H1 (cell line): Measurements from ENCODE around the gene MPP2. TPM values are rescaled to one million over a fixed set of nuclear protein-coding genes. Genes with fewer than 3 reads are reported as not detected.

Experiments used
- CTCF ChIA-PET: fragments of 300-600 bp; sonication (Branson Sonifier 250); formaldehyde crosslinking; loops from one replicate; lab custom pipeline; 2021; ENCODE audit not compliant: partially characterized antibody; lab: Charles Lee
- POLR2A ChIA-PET: fragments of 300-600 bp; sonication (Branson Sonifier 250); formaldehyde crosslinking; loops from one replicate; lab custom pipeline; 2021; ENCODE audit warnings: inconsistent platforms; ENCODE audit not compliant: partially characterized antibody; lab: Charles Lee
- DNase-seq, 2 experiments: peaks; one replicate each; pipeline versions ENCODE4 v3.0.0 to v3.0.0-alpha.2; 2010 to 2022; ENCODE audit warnings: low spot score in 2 of 2, low read depth in 1 of 2, mixed read lengths in 1 of 2
- FAIRE-seq: peaks from 2 replicates; lab custom pipeline; 2011; peaks lifted over from hg19 to GRCh38; lab: Jason Lieb, UNC
- H2AFZ ChIP-seq: 2 replicates; pipeline ENCODE4 v1.8.1; 2012; ENCODE audit warnings: low read length, inconsistent platforms
- H2AK5ac ChIP-seq: 2 replicates; pipeline ENCODE4 v1.6.1; 2013; ENCODE audit warnings: low read depth, low read length
- H2BK120ac ChIP-seq: replicated peaks from 2 replicates; pipeline ENCODE3; 2013; ENCODE audit warnings: low read depth, low read length, inconsistent platforms
- H2BK12ac ChIP-seq: 2 replicates; pipeline ENCODE4 v1.6.1; 2013; ENCODE audit warnings: low read depth, low read length
- H2BK15ac ChIP-seq: 2 replicates; pipeline ENCODE4 v1.6.1; 2013; ENCODE audit warnings: low read length
- H2BK20ac ChIP-seq: 2 replicates; pipeline ENCODE4 v1.6.1; 2013; ENCODE audit warnings: low read length
- H2BK5ac ChIP-seq: 2 replicates; pipeline ENCODE4 v1.6.1; 2013; ENCODE audit warnings: low read depth, low read length
- H3K14ac ChIP-seq: 2 replicates; pipeline ENCODE4 v1.6.1; 2013; ENCODE audit warnings: inconsistent platforms; ENCODE audit not compliant: insufficient read length
- H3K18ac ChIP-seq: 2 replicates; pipeline ENCODE4 v1.6.1; 2013; ENCODE audit warnings: low read length; ENCODE audit errors: extremely low read depth
- H3K23ac ChIP-seq: 2 replicates; pipeline ENCODE4 v1.6.1; 2013; ENCODE audit warnings: inconsistent platforms; ENCODE audit not compliant: insufficient read length
- H3K23me2 ChIP-seq: 2 replicates; pipeline ENCODE4 v1.6.1; 2013; ENCODE audit warnings: low read depth, low read length
- H3K27ac ChIP-seq: 2 replicates; pipeline ENCODE4 v1.6.1; 2011; ENCODE audit warnings: low read depth, low read length, inconsistent platforms
- H3K27me3 ChIP-seq, 4 experiments: replicated peaks in 1 of 4; 1 replicate in 1 of 4; 2 replicates in 3 of 4; pipeline versions ENCODE4 v1.6.1 to v1.8.1; 2011 to 2013; ENCODE audit warnings: low read length in 3 of 4, mild to moderate bottlenecking in 3 of 4, inconsistent platforms in 2 of 4, mixed read lengths in 2 of 4, moderate library complexity in 1 of 4; ENCODE audit not compliant: control insufficient read depth in 3 of 4, insufficient read depth in 3 of 4; ENCODE audit errors: extremely low read depth in 1 of 4
- H3K36me3 ChIP-seq, 4 experiments: 2 replicates each; pipeline versions ENCODE4 v1.6.1 to v1.8.1; 2011 to 2013; ENCODE audit warnings: mild to moderate bottlenecking in 4 of 4, low read length in 3 of 4, moderate library complexity in 2 of 4, control low read depth in 1 of 4, inconsistent platforms in 1 of 4; ENCODE audit not compliant: insufficient read depth in 4 of 4, control insufficient read depth in 2 of 4
- H3K4ac ChIP-seq: replicated peaks from 2 replicates; pipeline ENCODE3; 2013; ENCODE audit warnings: low read length, low read depth, mixed read lengths, inconsistent platforms; ENCODE audit not compliant: insufficient read length
- H3K4me1 ChIP-seq, 4 experiments: replicated peaks in 1 of 4; 1 replicate in 1 of 4; 2 replicates in 3 of 4; pipeline versions ENCODE4 v1.6.1 to v1.8.1; 2011 to 2013; ENCODE audit warnings: low read length in 3 of 4, inconsistent platforms in 2 of 4, mixed read lengths in 1 of 4; ENCODE audit not compliant: insufficient read depth in 4 of 4, control insufficient read depth in 3 of 4
- H3K4me2 ChIP-seq, 2 experiments: 2 replicates each; pipeline versions ENCODE4 v1.6.1 to v1.8.1; 2011 to 2013; ENCODE audit warnings: low read depth in 2 of 2, low read length in 2 of 2, control low read depth in 1 of 2, inconsistent platforms in 1 of 2, mild to moderate bottlenecking in 1 of 2; ENCODE audit not compliant: insufficient read depth in 1 of 2
- H3K4me3 ChIP-seq, 4 experiments: fragments of 200-600, 300-600 bp in 1 of 4; sonication (generic), shearing (Covaris generic), sonication (Bioruptor Twin) in 1 of 4; 2 replicates each; pipeline versions ENCODE4 v1.5.1 to v1.8.1; 2011 to 2016; ENCODE audit warnings: low read length in 4 of 4, low read depth in 3 of 4, control low read depth in 2 of 4, inconsistent platforms in 2 of 4, mild to moderate bottlenecking in 2 of 4, mixed read lengths in 1 of 4, moderate library complexity in 1 of 4; ENCODE audit not compliant: insufficient read depth in 2 of 4; ENCODE audit errors: extremely low read depth in 1 of 4
- H3K56ac ChIP-seq: replicated peaks from 2 replicates; pipeline ENCODE3; 2013; ENCODE audit warnings: low read depth, mild to moderate bottlenecking, mixed read lengths, low read length, inconsistent platforms; ENCODE audit not compliant: insufficient read length
- H3K79me1 ChIP-seq: 2 replicates; pipeline ENCODE4 v1.6.1; 2013; ENCODE audit warnings: low read depth, low read length, control low read depth
- H3K79me2 ChIP-seq, 2 experiments: 2 replicates each; pipeline versions ENCODE4 v1.6.1 to v1.8.1; 2012 to 2013; ENCODE audit warnings: low read length in 2 of 2, mild to moderate bottlenecking in 2 of 2, inconsistent platforms in 1 of 2; ENCODE audit not compliant: insufficient read depth in 2 of 2, control insufficient read depth in 1 of 2
- H3K9ac ChIP-seq, 4 experiments: replicated peaks in 1 of 4; 1 replicate in 1 of 4; 2 replicates in 3 of 4; pipeline versions ENCODE4 v1.6.1 to v1.8.1; 2011 to 2013; ENCODE audit warnings: low read depth in 3 of 4, low read length in 3 of 4, control low read depth in 2 of 4, mild to moderate bottlenecking in 2 of 4, moderate library complexity in 2 of 4, inconsistent platforms in 1 of 4; ENCODE audit errors: extremely low read depth in 1 of 4
- H3K9me3 ChIP-seq, 2 experiments: 2 replicates each; pipeline versions ENCODE4 v1.6.1 to v1.8.1; 2012 to 2013; ENCODE audit warnings: mild to moderate bottlenecking in 2 of 2, moderate library complexity in 2 of 2, control low read depth in 1 of 2, inconsistent platforms in 1 of 2, low read depth in 1 of 2, low read length in 1 of 2, mixed read lengths in 1 of 2; ENCODE audit not compliant: insufficient read depth in 2 of 2
- H4K20me1 ChIP-seq, 2 experiments: replicated peaks in 1 of 2; 2 replicates each; pipeline versions ENCODE3 to v1.8.1; 2011 to 2013; ENCODE audit warnings: inconsistent platforms in 2 of 2, low read length in 2 of 2, mild to moderate bottlenecking in 1 of 2; ENCODE audit not compliant: insufficient read depth in 2 of 2, control insufficient read depth in 1 of 2
- H4K5ac ChIP-seq: 2 replicates; pipeline ENCODE4 v1.6.1; 2013; ENCODE audit warnings: low read length, low read depth, mixed read lengths, inconsistent platforms; ENCODE audit not compliant: insufficient read length
- H4K8ac ChIP-seq: 2 replicates; pipeline ENCODE4 v1.8.0; 2013; ENCODE audit warnings: mild to moderate bottlenecking, moderate library complexity, low read length, inconsistent platforms; ENCODE audit not compliant: insufficient read depth; ENCODE audit errors: extremely low read depth
- H4K91ac ChIP-seq: replicated peaks from 2 replicates; pipeline ENCODE3; 2013; ENCODE audit warnings: low read length, mixed read lengths, inconsistent platforms; ENCODE audit not compliant: insufficient read length
- JUND ChIP-seq: IDR thresholded peaks from 2 replicates; pipeline ENCODE4 v1.6.1; 2011; ENCODE audit warnings: mild to moderate bottlenecking, improper control_type of control experiment, low read length
- NANOG ChIP-seq: IDR thresholded peaks from 2 replicates; pipeline ENCODE4 v1.6.1; 2011; ENCODE audit warnings: low read length, low read depth, mild to moderate bottlenecking, inconsistent platforms; ENCODE audit not compliant: insufficient read depth, poor library complexity, severe bottlenecking
- POLR2AphosphoS5 ChIP-seq: IDR thresholded peaks from 2 replicates; pipeline ENCODE4 v1.6.1; 2011; ENCODE audit warnings: low read depth, low read length
- POU5F1 ChIP-seq: IDR thresholded peaks from 2 replicates; pipeline ENCODE4 v1.6.1; 2011; ENCODE audit warnings: low read depth, mild to moderate bottlenecking, low read length, moderate library complexity
- RBBP5 ChIP-seq: IDR thresholded peaks from 2 replicates; pipeline ENCODE4 v1.7.1; 2012; ENCODE audit warnings: low read depth, mild to moderate bottlenecking, inconsistent platforms, low read length, moderate library complexity, borderline replicate concordance
- SIX5 ChIP-seq: IDR thresholded peaks from 2 replicates; pipeline ENCODE4 v1.6.1; 2011; ENCODE audit warnings: mild to moderate bottlenecking, low read depth, low read length
- TEAD4 ChIP-seq: IDR thresholded peaks from 2 replicates; pipeline ENCODE4 v1.6.1; 2012; ENCODE audit warnings: low read depth, low read length, inconsistent platforms, mixed read lengths
- YY1 ChIP-seq: IDR thresholded peaks from 2 replicates; pipeline ENCODE4 v1.6.1; 2011; ENCODE audit warnings: low read depth, mild to moderate bottlenecking, low read length
- ZNF274 ChIP-seq: IDR thresholded peaks from 2 replicates; pipeline ENCODE4 v1.7.0; 2012; ENCODE audit warnings: low read length, borderline replicate concordance; ENCODE audit errors: extremely low read depth
- whole genome bisulfite sequencing, 2 experiments: shearing (Covaris generic) in 1 of 2; methylation state at CpG; one replicate each; pipeline versions ENCODE4 v1.1.6 to v1.1.7; 2013 to 2015; ENCODE audit warnings: low lambda C conversion rate in 2 of 2, mixed read lengths in 2 of 2, inconsistent platforms in 1 of 2, low coverage in 1 of 2, missing lambda C conversion rate in 1 of 2; ENCODE audit not compliant: insufficient replicate concordance in 2 of 2, insufficient coverage in 1 of 2, insufficient read length in 1 of 2; ENCODE audit errors: extremely low coverage in 1 of 2, missing lambda C conversion rate in 1 of 2; 5-methylcytosine and 5-hydroxymethylcytosine counted together
- polyA plus RNA-seq, 7 experiments: library from polyadenylated mRNA; depleted of rRNA in 3 of 7; stranded (reverse) in 5 of 7; unstranded in 2 of 7; fragments of >200 nt in 5 of 7; fragments of 200-250 nt in 2 of 7; gene quantifications; 1 replicate in 5 of 7; 2 replicates in 1 of 7; 4 replicates in 1 of 7; pipeline versions ENCODE4 v1.2.1 to v1.2.3, GENCODE V29; 2011 to 2013; ENCODE audit warnings: missing spikeins in 2 of 7, mixed read lengths in 2 of 7
- total RNA-seq: library from RNA; stranded (reverse); fragmentation: NEBNext Ultra II Directional; extraction: Animal tissue kit (Norgen Biotek cat#: 25700); gene quantifications from 2 replicates; pipeline ENCODE4 v1.2.1, GENCODE V29; 2021
- TF ChIP-seq, protein P1 (sequence below): IDR thresholded peaks from 2 replicates; pipeline ENCODE4 v1.6.1; 2012; ENCODE audit warnings: inconsistent platforms

Gene MPP2
- total and polyA plus RNA-seq, 2 of the 8 experiments (the other 6 are each of a cell fraction or from before 2014, with no cell fraction given), result 30.9 to 34.1 TPM

DNA sequence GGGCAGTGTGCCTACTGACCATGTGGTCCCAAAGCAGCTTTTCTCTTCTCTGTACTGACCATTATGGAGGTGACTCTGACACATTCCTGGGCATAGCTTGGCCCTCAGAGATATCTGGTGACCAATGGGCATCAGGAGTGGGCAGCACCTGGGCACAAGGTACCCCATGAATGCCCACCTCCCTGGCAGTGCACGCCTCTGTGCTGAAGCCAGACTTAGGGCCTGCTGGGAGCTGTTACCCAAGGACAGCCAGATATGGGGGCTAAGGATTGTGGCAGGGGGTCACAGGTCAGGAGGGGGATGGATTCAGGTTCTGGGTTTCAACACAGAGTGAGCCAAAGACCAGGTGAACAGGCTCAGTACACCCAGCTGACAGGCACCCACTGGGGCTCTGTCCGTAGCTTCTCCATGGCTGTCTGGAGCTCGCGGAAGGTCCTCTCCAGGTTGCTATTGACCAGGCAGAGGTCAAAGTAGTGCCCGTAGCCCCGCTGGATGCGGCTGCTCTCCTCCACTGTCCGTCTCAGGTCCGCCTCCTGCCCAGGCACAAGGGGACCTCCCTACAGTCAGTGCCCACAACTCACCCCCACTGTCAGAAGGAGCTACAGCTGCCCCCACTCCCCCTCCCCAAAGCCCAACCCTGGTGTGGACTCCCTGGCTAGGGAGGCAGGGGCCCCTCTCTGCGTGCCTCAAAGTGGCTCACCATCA lies 29.7 kb downstream of the MPP2 start:
- Histone ChIP-seq H3K18ac (no peak overlapping the region), H4K8ac (no peak overlapping the region), H2BK120ac (no peak overlapping the region), H3K4ac (no peak overlapping the region), H4K5ac (no peak overlapping the region), H3K79me2 (no peaks in the 10 kb centered on the region), H2AFZ (no peak overlapping the region), H4K20me1 (peaks cover 0 to 8% of the 10 kb centered on the region in 2 experiments), H3K27ac (no peak overlapping the region), H2BK12ac (0 out of 2 replicates have a peak overlapping the region, but pooled peaks have one; percentile 17), H3K23me2 (no peaks in the 10 kb centered on the region), H2BK5ac (no peak overlapping the region), H3K56ac (no peak overlapping the region), H3K4me1 (peaks cover 0 to 8% (median 6%) of the 10 kb centered on the region in 4 experiments; a peak in 5 of 7 replicates), H3K36me3 (no peaks in the 10 kb centered on the region; a peak in 2 of 8 replicates), H3K27me3 (no peaks in the 10 kb centered on the region), H2BK15ac (0 out of 2 replicates have a peak overlapping the region, but pooled peaks have one; percentile 18), H3K9me3 (no peaks in the 10 kb centered on the region), H3K23ac (no peak overlapping the region), H2BK20ac (no peak overlapping the region), H4K91ac (no peak overlapping the region), H3K9ac (no peak overlapping the region), H3K79me1 (no peaks in the 10 kb centered on the region), H3K4me2 (no peak overlapping the region), H2AK5ac (no peak overlapping the region), H3K4me3 (no peak overlapping the region), H3K14ac (no peak overlapping the region)
- 92% methylated on average over 10 of the region's 10 CpGs; no CpG with 5 or more reads in 1 of the 2 experiments for WGBS, 2 experiments
- DNase-seq, result no peak
- CTCF ChIA-PET, result interaction anchor here (0.7 to 10.0 kb wide), 38 partner anchors 12 to 1060 kb away, joined by 3 to 403 read pairs (median 5); partner anchors contain the start of genes CD300LG, MPP2, PPY and SOST
- POLR2A ChIA-PET, result interaction anchor here (1.1 to 1.4 kb wide), 2 partner anchors 9 to 33 kb away, joined by 3 to 5 read pairs; no protein-coding TSS in a partner anchor
- TF ChIP-seq POLR2AphosphoS5 (no peak), SIX5 (no peak), TEAD4 (no peak), ZNF274 (no peak), YY1 (no peak), POU5F1 (no peak), NANOG (no peak), JUND (no peak), RBBP5 (no peak)
- TF ChIP-seq, protein P1, sequence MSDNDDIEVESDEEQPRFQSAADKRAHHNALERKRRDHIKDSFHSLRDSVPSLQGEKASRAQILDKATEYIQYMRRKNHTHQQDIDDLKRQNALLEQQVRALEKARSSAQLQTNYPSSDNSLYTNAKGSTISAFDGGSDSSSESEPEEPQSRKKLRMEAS, result no peak
- FAIRE-seq, result no peak
